ENCODE results near the gene PTPN14.

Gene PTPN14

DNA sequence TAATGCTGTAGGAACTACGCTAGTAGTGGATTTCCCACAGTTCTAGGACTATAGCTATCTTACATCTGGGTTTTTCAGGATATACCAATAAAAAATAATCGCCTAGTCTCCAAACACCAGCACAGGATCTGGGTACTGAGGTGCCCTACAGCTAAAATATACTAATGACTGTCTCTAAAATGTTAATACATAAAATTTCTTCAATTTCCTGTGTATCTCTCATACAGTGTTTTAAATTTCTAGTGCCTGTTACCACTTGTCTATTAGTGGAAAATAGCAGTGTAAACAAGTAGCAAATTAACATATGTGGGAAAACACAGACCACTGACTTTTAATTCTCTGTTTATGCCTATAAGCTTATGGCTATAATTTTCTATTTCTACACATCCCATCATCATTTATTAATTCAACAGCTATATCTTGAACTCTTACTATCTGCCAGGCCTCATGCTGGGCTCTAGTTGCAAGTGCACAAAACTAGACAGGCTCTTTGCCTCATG is 16.1 kb upstream of the PTPN14 start:
- no peak for TF ChIP-seq CTCF (conservative IDR thresholded peaks at IDR 0.05; ENCODE audit: control insufficient read depth, insufficient read depth, low read depth, low read length)
- DNase-seq (ENCODE audit: low read depth): no peak
- no peak overlapping the region for H3K4me3 ChIP-seq (ENCODE audit: control insufficient read depth, low read depth, low read length)

- H3K4me3 ChIP-seq (ENCODE audit: control insufficient read depth, low read depth, low read length): no peak overlapping the region
- DNase-seq (ENCODE audit: low read depth): peak; percentile 93
- no peak for TF ChIP-seq CTCF (conservative IDR thresholded peaks at IDR 0.05; ENCODE audit: control insufficient read depth, insufficient read depth, low read depth, low read length)
Observed at GRCh38 chr1:214566158-214567104, 15.0 kb upstream of the PTPN14 start.

- no peak for DNase-seq (ENCODE audit: low read depth)
- TF ChIP-seq CTCF (conservative IDR thresholded peaks at IDR 0.05; ENCODE audit: control insufficient read depth, insufficient read depth, low read depth, low read length): no peak
- H3K4me3 ChIP-seq (ENCODE audit: control insufficient read depth, low read depth, low read length): no peak overlapping the region
Observed at GRCh38 chr1:214565310-214565709, 13.9 kb upstream of the PTPN14 start.

DNA sequence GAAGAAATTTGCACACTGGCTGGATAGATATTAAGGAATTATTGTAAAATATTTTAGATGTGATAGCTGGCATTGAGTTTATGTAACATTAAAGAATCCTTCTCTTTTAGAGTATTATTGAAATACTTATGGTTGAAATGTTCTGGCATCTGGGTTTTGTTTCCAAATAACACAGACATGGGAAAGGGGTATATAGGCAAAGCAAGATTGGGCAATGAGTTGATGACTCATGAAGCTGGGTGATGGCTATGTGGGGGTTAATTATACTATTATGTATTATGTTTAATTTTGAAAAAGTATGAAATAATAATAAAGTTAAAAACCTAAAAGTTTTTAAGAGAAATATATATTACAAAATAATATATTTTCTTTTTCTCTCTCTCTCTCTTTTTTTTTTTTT is 12.5 kb upstream of the PTPN14 start:
- H3K4me3 ChIP-seq (ENCODE audit: control insufficient read depth, low read depth, low read length): no peak overlapping the region
- TF ChIP-seq CTCF (conservative IDR thresholded peaks at IDR 0.05; ENCODE audit: control insufficient read depth, insufficient read depth, low read depth, low read length): no peak
- DNase-seq (ENCODE audit: low read depth): peak; percentile 78

DNA sequence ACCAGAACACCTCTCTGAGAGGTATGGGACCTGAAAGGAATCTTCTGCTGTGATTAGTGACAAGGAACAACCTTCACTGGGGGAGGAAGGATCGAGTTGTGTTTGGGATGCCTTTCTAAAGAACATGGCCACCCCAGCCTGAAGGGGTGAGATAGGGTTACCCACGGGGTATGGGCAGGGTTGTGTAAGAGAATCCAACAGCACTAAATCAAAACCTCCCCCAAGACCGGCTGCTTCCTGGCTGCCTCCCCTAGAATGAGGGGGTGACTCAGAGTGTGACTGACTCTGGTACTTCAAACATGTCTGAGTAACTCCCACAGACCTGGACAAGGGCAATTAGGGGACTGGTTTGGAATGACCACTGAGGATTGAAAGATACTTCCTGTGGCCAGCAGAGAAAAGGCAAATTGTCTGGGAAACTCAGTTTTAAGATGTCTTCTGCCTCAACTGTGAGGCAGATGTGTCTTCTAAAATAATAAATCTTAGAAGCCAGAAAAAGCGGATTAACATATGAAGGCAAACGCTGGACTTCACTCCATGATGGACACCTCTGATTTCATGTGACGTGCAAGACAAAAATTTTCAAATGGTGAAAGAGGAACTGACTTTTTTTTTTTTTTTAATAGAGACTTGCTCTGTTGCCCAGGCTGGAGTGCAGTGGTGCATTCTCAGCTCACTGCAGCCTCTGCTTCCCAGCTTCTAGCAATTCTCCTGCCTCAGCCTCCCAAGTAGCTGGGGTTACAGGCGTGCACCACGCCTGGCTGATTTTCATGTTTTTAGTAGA is 6.7 kb upstream of the PTPN14 start:
- H3K4me3 ChIP-seq (ENCODE audit: control insufficient read depth, low read depth, low read length): no peak overlapping the region
- TF ChIP-seq CTCF (conservative IDR thresholded peaks at IDR 0.05; ENCODE audit: control insufficient read depth, insufficient read depth, low read depth, low read length): no peak
- peak; percentile 93 for DNase-seq (ENCODE audit: low read depth)

- TF ChIP-seq CTCF (conservative IDR thresholded peaks at IDR 0.05; ENCODE audit: control insufficient read depth, insufficient read depth, low read depth, low read length): no peak
- H3K4me3 ChIP-seq (ENCODE audit: control insufficient read depth, low read depth, low read length): no peak overlapping the region
- no peak for DNase-seq (ENCODE audit: low read depth)
Observed at GRCh38 chr1:214553142-214553710, 1.8 kb upstream of the PTPN14 start.
